ENCODE measurements around the gene FNDC7.

FNDC7 gene

DNA sequence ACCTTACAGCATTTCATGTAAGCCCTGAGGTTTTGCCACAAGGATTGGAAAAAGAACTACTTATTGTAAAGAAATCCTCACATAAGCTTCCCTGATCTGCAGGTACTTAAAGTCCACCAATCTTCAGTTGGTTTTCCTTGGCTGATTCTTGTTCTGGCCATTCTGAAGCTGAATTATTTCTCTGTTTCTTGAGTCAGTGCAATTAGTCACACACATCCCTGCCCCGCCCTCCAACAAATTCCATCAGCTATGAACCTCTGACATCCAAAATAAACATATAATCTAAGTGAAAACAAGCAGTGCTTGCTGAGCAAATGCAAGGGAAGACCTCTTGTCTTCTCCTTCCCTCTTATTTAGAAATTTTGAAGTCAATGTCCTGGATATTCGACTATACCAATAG is 8.2 kb upstream of the FNDC7 start:
- Histone ChIP-seq H3K14ac (ENCODE audit: low read length) (no peak overlapping the region), H2AFZ (ENCODE audit: low read length) (no peak overlapping the region), H2BK15ac (ENCODE audit: low read length) (no peak overlapping the region), H3K4me2 (ENCODE audit: insufficient read depth, low read length, poor library complexity, severe bottlenecking) (no peak overlapping the region), H3K9me3 (replicated peaks in 1 of 2; ENCODE audit: control insufficient read depth in 2 of 2, insufficient read depth in 1 of 2, low read depth in 1 of 2, low read length in 2 of 2) (no peaks in the 10 kb centered on the region), H3K27ac (replicated peaks; ENCODE audit: low read length) (no peak overlapping the region), H3K9ac (ENCODE audit: low read depth, low read length, poor library complexity) (no peak overlapping the region), H4K91ac (ENCODE audit: low read depth, low read length, poor library complexity) (no peak overlapping the region), H2BK5ac (ENCODE audit: low read length) (no peak overlapping the region), H2BK120ac (ENCODE audit: low read depth, low read length) (no peak overlapping the region), H3K79me1 (ENCODE audit: low read depth, low read length) (no peaks in the 10 kb centered on the region), H2AK5ac (ENCODE audit: low read depth, low read length) (no peak overlapping the region), H3K23ac (ENCODE audit: low read depth, low read length, poor library complexity) (no peak overlapping the region), H2BK12ac (ENCODE audit: low read length) (no peak overlapping the region), H3K4me1 (ENCODE audit: control insufficient read depth in 2 of 2, insufficient read depth in 1 of 2, low read depth in 1 of 2, low read length in 2 of 2) (no peaks in the 10 kb centered on the region), H3K18ac (ENCODE audit: low read length) (no peak overlapping the region), H3K4me3 (ENCODE audit: low read length in 2 of 2) (no peak overlapping the region), H3K36me3 (replicated peaks in 1 of 2; ENCODE audit: control insufficient read depth in 2 of 2, insufficient read depth in 2 of 2, low read length in 2 of 2) (peaks cover 4 to 29% of the 10 kb centered on the region in 2 donors), H3K27me3 (ENCODE audit: control insufficient read depth in 3 of 3, insufficient read depth in 3 of 3, low read depth in 1 of 3, low read length in 3 of 3) (peaks cover 0 to 2% (median 0%) of the 10 kb centered on the region in 3 experiments), H3K4ac (ENCODE audit: low read length) (no peak overlapping the region), H4K8ac (ENCODE audit: low read depth, low read length) (no peak overlapping the region)
- DNase-seq (ENCODE audit: low spot score) = no peak
- WGBS, 2 donors (ENCODE audit: extremely low coverage in 2 of 2, insufficient read length in 2 of 2, insufficient replicate concordance in 1 of 2) = no CpG with 5 or more reads among the region's 2 CpGs

DNA sequence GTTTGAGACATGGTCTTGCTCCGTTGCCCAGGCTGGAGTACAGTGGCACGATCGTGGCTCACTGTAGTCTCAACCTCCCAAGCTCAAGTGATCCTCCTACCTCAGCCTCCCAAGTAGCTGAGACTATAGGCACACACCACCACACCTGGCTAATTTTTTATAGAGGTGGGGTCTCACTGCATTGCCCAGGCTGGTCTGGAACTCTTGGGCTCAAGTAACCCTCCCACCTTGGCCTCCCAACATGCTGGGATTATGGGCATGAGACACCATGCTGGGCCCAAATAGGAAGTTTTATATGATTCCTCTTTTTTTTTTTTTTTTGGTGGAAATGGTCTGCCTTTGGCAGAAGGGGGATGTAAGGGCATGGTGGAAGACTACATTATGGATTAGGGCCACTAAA is 6.1 kb upstream of the FNDC7 start:
- Histone ChIP-seq H3K4me3 (ENCODE audit: low read length in 2 of 2) (no peak overlapping the region), H3K79me1 (ENCODE audit: low read depth, low read length) (peaks cover 2% of the 10 kb centered on the region), H3K27ac (replicated peaks; ENCODE audit: low read length) (no peak overlapping the region), H3K36me3 (replicated peaks in 1 of 2; ENCODE audit: control insufficient read depth in 2 of 2, insufficient read depth in 2 of 2, low read length in 2 of 2) (peaks cover 1 to 8% of the 10 kb centered on the region in 2 donors), H2BK120ac (ENCODE audit: low read depth, low read length) (no peak overlapping the region), H2BK15ac (ENCODE audit: low read length) (no peak overlapping the region), H2BK5ac (ENCODE audit: low read length) (no peak overlapping the region), H3K9ac (ENCODE audit: low read depth, low read length, poor library complexity) (no peak overlapping the region), H3K18ac (ENCODE audit: low read length) (no peak overlapping the region), H4K8ac (ENCODE audit: low read depth, low read length) (no peak overlapping the region), H3K4ac (ENCODE audit: low read length) (no peak overlapping the region), H3K14ac (ENCODE audit: low read length) (no peak overlapping the region), H2AK5ac (ENCODE audit: low read depth, low read length) (no peak overlapping the region), H3K4me2 (ENCODE audit: insufficient read depth, low read length, poor library complexity, severe bottlenecking) (no peak overlapping the region), H3K4me1 (ENCODE audit: control insufficient read depth in 2 of 2, insufficient read depth in 1 of 2, low read depth in 1 of 2, low read length in 2 of 2) (no peaks in the 10 kb centered on the region), H4K91ac (ENCODE audit: low read depth, low read length, poor library complexity) (no peak overlapping the region), H2BK12ac (ENCODE audit: low read length) (no peak overlapping the region), H2AFZ (ENCODE audit: low read length) (no peak overlapping the region), H3K23ac (ENCODE audit: low read depth, low read length, poor library complexity) (no peak overlapping the region), H3K27me3 (ENCODE audit: control insufficient read depth in 3 of 3, insufficient read depth in 3 of 3, low read depth in 1 of 3, low read length in 3 of 3) (peaks cover 0 to 2% (median 0%) of the 10 kb centered on the region in 3 experiments), H3K9me3 (replicated peaks in 1 of 2; ENCODE audit: control insufficient read depth in 2 of 2, insufficient read depth in 1 of 2, low read depth in 1 of 2, low read length in 2 of 2) (no peaks in the 10 kb centered on the region)
- no CpG with 5 or more reads among the region's 3 CpGs for WGBS, 2 donors (ENCODE audit: extremely low coverage in 2 of 2, insufficient read length in 2 of 2, insufficient replicate concordance in 1 of 2)
- no peak for DNase-seq (ENCODE audit: low spot score)

DNA sequence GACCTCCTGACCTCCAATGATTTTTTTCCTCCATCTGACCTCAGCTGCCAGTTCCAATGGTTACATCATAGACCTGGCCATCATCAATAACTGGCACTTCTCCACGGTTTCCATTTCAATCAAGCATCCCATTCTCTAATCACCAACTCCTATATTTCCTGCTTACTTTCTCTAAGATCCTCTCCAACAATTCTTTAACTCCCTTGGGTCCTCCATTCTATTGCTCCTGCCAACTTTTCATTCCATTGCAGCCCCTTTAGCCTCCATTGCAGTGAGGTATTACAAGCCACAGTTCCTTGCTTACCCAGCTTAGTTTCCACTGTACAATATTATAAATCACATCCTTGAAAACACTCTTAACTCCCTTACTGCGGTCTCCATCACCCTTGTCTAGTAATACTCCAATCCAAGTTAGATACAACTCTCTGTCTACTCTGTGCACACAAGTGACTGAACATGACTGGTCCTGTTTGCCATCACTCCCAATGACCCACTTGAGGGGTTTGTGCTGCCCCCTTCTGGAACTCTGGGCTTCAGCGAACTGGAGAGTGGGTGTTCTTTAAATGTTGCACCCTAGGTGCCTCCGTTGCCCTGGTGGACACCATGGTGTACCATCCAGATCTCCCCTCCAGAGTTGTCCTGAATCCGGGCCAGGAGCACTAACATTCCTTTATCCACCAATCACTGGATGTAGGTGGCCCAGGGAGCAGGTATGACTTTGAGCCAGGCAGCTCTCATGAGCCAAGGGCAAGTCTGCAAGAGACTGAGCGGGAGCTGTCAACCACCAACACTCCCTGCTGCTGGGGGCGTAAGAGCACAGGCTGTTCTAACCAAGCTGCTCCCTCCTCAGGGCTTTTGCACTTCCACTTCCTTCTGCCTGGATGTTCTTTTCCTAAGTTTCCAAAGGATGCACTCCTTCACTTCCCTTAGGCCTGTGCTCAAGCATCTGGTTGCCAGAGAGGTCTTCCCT is 3.7 kb upstream of the FNDC7 start:
- Histone ChIP-seq H3K27ac (replicated peaks; ENCODE audit: low read length) (no peak overlapping the region), H3K79me1 (ENCODE audit: low read depth, low read length) (peaks cover 2% of the 10 kb centered on the region), H3K4ac (ENCODE audit: low read length) (no peak overlapping the region), H2BK5ac (ENCODE audit: low read length) (no peak overlapping the region), H3K23ac (ENCODE audit: low read depth, low read length, poor library complexity) (no peak overlapping the region), H3K4me1 (ENCODE audit: control insufficient read depth in 2 of 2, insufficient read depth in 1 of 2, low read depth in 1 of 2, low read length in 2 of 2) (peaks cover 0 to 3% of the 10 kb centered on the region in 2 donors), H2BK15ac (ENCODE audit: low read length) (no peak overlapping the region), H3K4me2 (ENCODE audit: insufficient read depth, low read length, poor library complexity, severe bottlenecking) (no peak overlapping the region), H3K36me3 (replicated peaks in 1 of 2; ENCODE audit: control insufficient read depth in 2 of 2, insufficient read depth in 2 of 2, low read length in 2 of 2) (no peaks in the 10 kb centered on the region), H2AFZ (ENCODE audit: low read length) (no peak overlapping the region), H2AK5ac (ENCODE audit: low read depth, low read length) (no peak overlapping the region), H4K8ac (ENCODE audit: low read depth, low read length) (no peak overlapping the region), H4K91ac (ENCODE audit: low read depth, low read length, poor library complexity) (no peak overlapping the region), H3K14ac (ENCODE audit: low read length) (no peak overlapping the region), H3K27me3 (ENCODE audit: control insufficient read depth in 3 of 3, insufficient read depth in 3 of 3, low read depth in 1 of 3, low read length in 3 of 3) (peaks cover 0 to 2% (median 0%) of the 10 kb centered on the region in 3 experiments), H2BK120ac (ENCODE audit: low read depth, low read length) (no peak overlapping the region), H3K9ac (ENCODE audit: low read depth, low read length, poor library complexity) (no peak overlapping the region), H3K9me3 (replicated peaks in 1 of 2; ENCODE audit: control insufficient read depth in 2 of 2, insufficient read depth in 1 of 2, low read depth in 1 of 2, low read length in 2 of 2) (no peaks in the 10 kb centered on the region), H3K18ac (ENCODE audit: low read length) (no peak overlapping the region), H3K4me3 (ENCODE audit: low read length in 2 of 2) (no peak overlapping the region), H2BK12ac (ENCODE audit: low read length) (no peak overlapping the region)
- DNase-seq (ENCODE audit: low spot score) = no peak
- no CpG with 5 or more reads among the region's 7 CpGs for WGBS, 2 donors (ENCODE audit: extremely low coverage in 2 of 2, insufficient read length in 2 of 2, insufficient replicate concordance in 1 of 2)

DNA sequence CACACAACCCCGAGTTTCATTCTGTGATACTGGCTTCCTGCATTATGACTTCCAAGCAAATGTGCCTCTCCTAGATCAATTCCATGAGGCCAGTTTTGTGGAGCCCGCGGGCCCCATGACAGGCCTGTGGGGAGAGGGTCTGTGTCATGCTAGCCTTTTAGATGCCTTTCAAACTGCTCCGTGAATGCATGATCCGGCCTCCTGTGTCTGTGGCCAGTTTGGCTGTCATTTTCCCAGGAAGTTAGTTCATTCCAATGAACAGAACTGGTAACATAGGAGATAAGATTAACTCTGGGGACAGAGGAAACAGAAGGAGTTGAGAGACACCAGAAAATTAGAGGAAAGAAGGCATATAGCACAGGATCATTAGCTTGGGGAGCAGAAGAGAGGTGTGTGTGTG is 3.2 kb downstream of the FNDC7 start:
- Histone ChIP-seq H3K36me3 (replicated peaks in 1 of 2; ENCODE audit: control insufficient read depth in 2 of 2, insufficient read depth in 2 of 2, low read length in 2 of 2) (no peaks in the 10 kb centered on the region), H3K27ac (replicated peaks; ENCODE audit: low read length) (no peak overlapping the region), H2BK15ac (ENCODE audit: low read length) (no peak overlapping the region), H2BK5ac (ENCODE audit: low read length) (no peak overlapping the region), H4K91ac (ENCODE audit: low read depth, low read length, poor library complexity) (no peak overlapping the region), H2BK120ac (ENCODE audit: low read depth, low read length) (no peak overlapping the region), H2AK5ac (ENCODE audit: low read depth, low read length) (no peak overlapping the region), H2BK12ac (ENCODE audit: low read length) (no peak overlapping the region), H2AFZ (ENCODE audit: low read length) (peak overlapping the region; percentile 89), H3K9me3 (replicated peaks in 1 of 2; ENCODE audit: control insufficient read depth in 2 of 2, insufficient read depth in 1 of 2, low read depth in 1 of 2, low read length in 2 of 2) (no peaks in the 10 kb centered on the region), H3K23ac (ENCODE audit: low read depth, low read length, poor library complexity) (no peak overlapping the region), H3K4me3 (ENCODE audit: low read length in 2 of 2) (peak overlapping the region in 1 of 2 donors; percentile 24), H3K9ac (ENCODE audit: low read depth, low read length, poor library complexity) (no peak overlapping the region), H3K14ac (ENCODE audit: low read length) (no peak overlapping the region), H3K4me2 (ENCODE audit: insufficient read depth, low read length, poor library complexity, severe bottlenecking) (no peak overlapping the region), H3K27me3 (ENCODE audit: control insufficient read depth in 3 of 3, insufficient read depth in 3 of 3, low read depth in 1 of 3, low read length in 3 of 3) (no peaks in the 10 kb centered on the region), H3K18ac (ENCODE audit: low read length) (no peak overlapping the region), H3K79me1 (ENCODE audit: low read depth, low read length) (no peaks in the 10 kb centered on the region), H3K4me1 (ENCODE audit: control insufficient read depth in 2 of 2, insufficient read depth in 1 of 2, low read depth in 1 of 2, low read length in 2 of 2) (peaks cover 3 to 23% of the 10 kb centered on the region in 2 donors), H4K8ac (ENCODE audit: low read depth, low read length) (no peak overlapping the region), H3K4ac (ENCODE audit: low read length) (no peak overlapping the region)
- no peak for DNase-seq (ENCODE audit: low spot score)
- no CpG with 5 or more reads among the region's 5 CpGs for WGBS, 2 donors (ENCODE audit: extremely low coverage in 2 of 2, insufficient read length in 2 of 2, insufficient replicate concordance in 1 of 2)

Measured in neuronal stem cell (in vitro differentiated cells).